D721Med (cell line): Measurements from ENCODE around the gene TP53I13.

Source experiments
- DNase-seq: peaks from one replicate; pipeline ENCODE4 v3.0.0; 2011; ENCODE audit warnings: low spot score; ENCODE audit not compliant: insufficient read length
- FAIRE-seq: peaks from 2 replicates; lab custom pipeline; 2011; peaks lifted over from hg19 to GRCh38; lab: Jason Lieb, UNC
- TF ChIP-seq, protein P1 (sequence below): IDR thresholded peaks from 2 replicates; pipeline ENCODE4 v1.5.1; 2012; ENCODE audit warnings: mild to moderate bottlenecking, control low read depth; ENCODE audit not compliant: insufficient read depth; ENCODE audit errors: missing control alignments

The TP53I13 gene

DNA sequence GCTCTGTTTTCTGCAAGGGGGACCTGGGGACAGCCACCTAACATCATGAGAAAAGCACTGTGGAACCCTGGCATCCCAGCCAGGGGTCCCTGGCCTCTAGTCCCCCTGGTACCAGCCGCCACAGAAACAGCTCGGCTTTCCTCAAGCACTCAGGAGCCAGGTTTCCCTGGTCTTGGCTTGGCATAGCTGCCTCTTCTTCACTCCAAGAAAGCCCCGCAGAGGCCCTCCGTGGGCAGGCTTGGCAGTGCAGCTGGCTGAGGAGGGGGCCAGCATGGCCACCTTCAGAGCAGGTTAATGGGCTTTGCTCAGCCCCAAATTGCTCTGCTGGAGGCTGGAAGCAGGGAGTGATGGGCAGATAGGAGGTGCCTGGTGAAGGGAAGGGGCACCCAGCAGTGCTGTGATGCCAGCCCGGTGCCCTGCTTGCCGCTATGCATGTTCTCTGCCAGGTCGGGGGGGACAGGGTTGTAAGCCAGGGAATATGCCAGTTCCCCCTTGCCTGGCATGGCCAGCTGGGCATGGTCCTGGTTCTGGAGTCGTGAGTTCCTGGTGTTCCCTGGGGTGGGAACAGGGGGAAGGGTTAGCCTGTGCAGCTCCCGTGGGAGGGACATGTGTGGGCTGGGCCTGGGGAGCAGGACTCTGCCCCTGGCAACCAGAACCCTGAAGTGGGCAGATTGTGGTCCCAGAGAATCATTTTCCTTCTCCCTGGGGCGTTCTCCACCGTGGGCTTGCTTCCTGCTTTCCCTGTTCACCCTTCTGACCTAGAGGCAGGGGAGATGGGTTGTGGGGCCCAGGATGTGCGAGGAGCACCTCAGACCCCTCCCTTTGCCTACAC lies 27.7 kb downstream of the TP53I13 start:
- FAIRE-seq (no peak), DNase-seq (no peak)
- TF ChIP-seq, protein P1, sequence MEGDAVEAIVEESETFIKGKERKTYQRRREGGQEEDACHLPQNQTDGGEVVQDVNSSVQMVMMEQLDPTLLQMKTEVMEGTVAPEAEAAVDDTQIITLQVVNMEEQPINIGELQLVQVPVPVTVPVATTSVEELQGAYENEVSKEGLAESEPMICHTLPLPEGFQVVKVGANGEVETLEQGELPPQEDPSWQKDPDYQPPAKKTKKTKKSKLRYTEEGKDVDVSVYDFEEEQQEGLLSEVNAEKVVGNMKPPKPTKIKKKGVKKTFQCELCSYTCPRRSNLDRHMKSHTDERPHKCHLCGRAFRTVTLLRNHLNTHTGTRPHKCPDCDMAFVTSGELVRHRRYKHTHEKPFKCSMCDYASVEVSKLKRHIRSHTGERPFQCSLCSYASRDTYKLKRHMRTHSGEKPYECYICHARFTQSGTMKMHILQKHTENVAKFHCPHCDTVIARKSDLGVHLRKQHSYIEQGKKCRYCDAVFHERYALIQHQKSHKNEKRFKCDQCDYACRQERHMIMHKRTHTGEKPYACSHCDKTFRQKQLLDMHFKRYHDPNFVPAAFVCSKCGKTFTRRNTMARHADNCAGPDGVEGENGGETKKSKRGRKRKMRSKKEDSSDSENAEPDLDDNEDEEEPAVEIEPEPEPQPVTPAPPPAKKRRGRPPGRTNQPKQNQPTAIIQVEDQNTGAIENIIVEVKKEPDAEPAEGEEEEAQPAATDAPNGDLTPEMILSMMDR, result no peak

DNA sequence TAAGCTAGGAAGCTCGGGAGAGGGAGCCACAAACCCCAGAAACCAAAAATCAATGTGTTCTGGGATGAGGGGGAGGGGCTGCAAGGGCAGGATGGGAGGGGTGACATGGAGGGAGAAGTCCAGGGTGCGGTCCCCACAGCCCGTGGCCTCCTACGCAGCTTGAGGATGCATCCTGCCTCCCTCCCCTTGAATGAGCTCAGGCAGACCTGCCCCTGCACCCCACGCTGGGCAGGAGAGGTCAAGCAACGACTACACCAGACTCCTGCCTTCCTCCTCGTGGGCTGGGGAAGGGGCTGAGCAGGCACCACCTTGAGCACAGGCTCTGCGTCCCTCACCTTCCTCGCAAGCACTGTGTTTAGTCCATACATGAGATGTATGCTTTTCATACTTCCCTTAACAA lies 28.3 kb downstream of the TP53I13 start:
- DNase-seq (no peak), FAIRE-seq (no peak)
- TF ChIP-seq, protein P1, result no peak

DNA sequence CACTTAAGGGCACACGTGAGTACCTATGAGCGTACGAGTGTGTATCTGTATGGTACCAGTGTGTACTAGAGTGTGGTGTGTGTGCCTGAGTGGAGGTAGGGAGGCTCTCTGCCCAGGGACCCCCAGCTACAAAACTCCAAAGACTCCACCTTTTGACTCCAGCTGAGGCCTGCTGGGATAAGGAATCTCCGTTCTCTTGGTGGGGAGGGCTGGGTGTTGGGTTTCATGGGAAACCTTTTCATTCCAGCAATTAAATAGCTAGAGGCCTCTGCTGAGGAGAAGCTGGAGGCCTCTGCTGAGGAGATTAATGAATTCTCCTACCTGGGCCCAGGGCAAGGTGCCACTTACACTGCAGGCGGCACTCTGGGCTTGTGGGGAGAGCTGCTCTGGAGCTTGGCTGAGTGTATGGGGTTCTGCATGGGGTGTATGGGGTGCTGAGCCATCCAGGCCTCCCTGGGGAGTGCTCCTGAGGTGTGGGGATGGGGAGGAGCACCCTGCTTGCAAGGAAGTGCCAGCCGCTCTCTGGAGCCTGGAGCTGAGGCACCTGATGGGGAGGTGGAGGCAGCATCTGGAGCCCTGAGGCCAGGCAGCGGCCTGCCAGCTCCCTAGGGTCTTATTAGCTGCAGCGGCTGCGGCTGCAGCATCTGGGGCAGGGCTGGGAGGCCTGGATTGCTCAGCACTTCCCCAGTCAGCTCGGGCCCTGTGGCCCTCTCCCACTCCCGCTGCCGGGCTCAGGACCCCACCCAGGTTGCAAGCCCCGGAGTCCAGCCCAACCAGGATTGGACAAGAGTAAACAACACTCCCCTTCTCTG lies 29.1 kb downstream of the TP53I13 start:
- TF ChIP-seq, protein P1, result no peak
- FAIRE-seq, result no peak
- no peak for DNase-seq

DNA sequence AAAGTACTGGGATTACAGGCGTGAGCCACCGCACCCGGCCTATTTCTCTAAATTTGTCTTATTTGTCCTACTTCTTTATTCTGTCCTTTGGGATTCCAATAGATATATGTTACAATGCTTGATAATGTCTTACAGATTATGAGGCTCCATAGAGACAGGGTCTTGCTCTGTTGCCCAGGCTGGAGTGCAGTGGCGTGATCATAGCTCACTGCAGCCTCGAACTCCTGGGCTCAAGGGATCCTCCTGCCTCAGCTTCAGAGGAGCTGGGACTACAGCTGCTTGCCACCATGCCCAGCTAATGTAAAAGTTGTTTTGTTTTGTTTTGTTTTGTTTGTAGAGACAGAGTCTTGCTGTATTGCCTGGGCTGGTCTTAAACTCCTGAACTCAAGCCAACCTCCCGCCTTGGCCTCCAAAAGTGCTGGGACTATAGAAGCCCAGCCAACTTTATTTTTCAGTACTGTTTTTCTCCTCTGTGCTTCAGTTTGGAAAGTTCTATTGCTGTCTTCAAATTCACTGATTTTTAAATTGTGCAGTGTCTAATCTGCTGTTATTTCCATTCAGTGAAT lies 34.7 kb downstream of the TP53I13 start:
- no peak for FAIRE-seq

DNA sequence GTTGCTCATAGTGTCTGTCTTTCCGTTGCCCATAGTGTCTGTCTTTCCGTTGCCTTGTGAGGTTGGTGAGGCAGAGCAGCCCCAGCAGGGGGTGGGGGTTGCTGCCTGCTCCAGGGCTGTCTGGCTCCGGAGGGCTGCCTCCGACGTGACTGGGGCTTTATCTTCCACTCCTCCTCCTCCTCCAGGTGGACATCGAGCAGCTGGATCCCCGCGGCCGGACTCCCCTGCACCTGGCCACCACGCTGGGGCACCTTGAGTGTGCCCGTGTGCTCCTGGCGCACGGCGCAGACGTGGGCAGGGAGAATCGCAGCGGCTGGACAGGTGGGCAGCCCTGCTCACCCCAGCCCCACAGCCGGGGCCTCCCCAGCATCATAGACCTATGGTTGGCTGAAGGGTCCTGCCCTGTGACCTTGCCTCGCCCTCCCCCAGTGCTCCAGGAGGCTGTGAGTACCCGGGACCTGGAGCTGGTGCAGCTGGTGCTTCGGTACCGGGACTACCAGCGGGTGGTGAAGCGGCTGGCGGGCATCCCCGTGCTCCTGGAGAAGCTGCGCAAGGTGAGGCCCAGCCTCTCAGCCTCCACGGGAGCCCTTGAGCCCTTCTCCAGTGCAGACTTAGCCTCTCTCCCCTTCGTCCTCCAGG lies 39.2 kb downstream of the TP53I13 start:
- TF ChIP-seq, protein P1, result no peak
- FAIRE-seq, result no peak
- DNase-seq, result no peak

More for the DNA sequence above, 34.7 kb downstream of the TP53I13 start:
- no peak for DNase-seq
- TF ChIP-seq, protein P1, result no peak

DNA sequence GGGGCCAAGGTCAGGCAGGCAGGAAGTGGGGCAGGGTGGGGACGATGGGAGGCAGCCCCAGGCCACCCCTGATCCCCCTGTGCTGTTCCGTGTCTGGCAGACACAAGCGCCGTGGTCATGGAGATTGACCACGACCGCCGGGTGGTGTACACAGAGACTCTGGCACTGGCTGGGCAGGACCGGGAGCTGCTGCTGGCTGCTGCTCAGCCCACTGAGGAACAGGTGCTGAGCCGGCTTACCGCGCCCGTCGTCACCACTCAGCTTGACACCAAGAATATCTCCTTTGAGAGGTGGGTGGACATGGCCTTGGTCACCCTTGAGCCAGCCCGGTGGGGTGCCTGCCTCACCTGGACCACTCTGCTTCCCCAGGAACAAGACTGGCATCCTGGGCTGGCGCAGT lies 40.5 kb downstream of the TP53I13 start:
- TF ChIP-seq, protein P1, result no peak
- DNase-seq (no peak), FAIRE-seq (no peak)
